ENCODE data around the gene CEMP1.

- TF ChIP-seq POLR2AphosphoS5 (IDR thresholded peaks at IDR 0.05) (no peak), CTCF (IDR thresholded peaks at IDR 0.05) (peak; percentile 23 to 55), POLR2A (IDR thresholded peaks at IDR 0.05) (no peak)
Measured at GRCh38 chr16:2486645-2487516, 44.3 kb downstream of the CEMP1 start.

Measured in suprapubic skin (tissue), 4 donors.